ENCODE data around the gene SRRM1. TPM values are rescaled to one million over a fixed set of nuclear protein-coding genes. Genes with fewer than 3 reads are reported as not detected.

Gene SRRM1
- total and polyA plus RNA-seq, 7 experiments from 2014 or later = 173 to 342 (median 246) TPM

GRCh38 chr1:24708938-24709337 lies 65.8 kb downstream of the SRRM1 start:
- Mint-ChIP-seq H3K36me3 (peaks cover 0 to 2% (median 0%) of the 10 kb centered on the region in 5 donors), H3K9me3 (peaks cover 0 to 2% (median 0%) of the 10 kb centered on the region in 11 donors), H3K27ac (peak overlapping the region in 1 of 9 donors; percentile 11), H3K4me1 (peaks cover 7 to 32% (median 12%) of the 10 kb centered on the region in 7 donors), H3K27me3 (no peaks in the 10 kb centered on the region), H3K4me3 (peak overlapping the region in 1 of 10 donors; percentile 17)
- H3K36me3 ChIP-seq (ENCODE audit: control insufficient read depth in 2 of 3, insufficient read depth in 3 of 3, low read length in 3 of 3) = no peaks in the 10 kb centered on the region
- H3K4me1 ChIP-seq (ENCODE audit: control insufficient read depth in 2 of 2, insufficient read depth in 2 of 2, low read length in 2 of 2) = no peaks in the 10 kb centered on the region
- CTCF ChIA-PET = no interaction called here
- H3K4me3 ChIP-seq (ENCODE audit: low read length) = no peak overlapping the region
- no peak overlapping the region for H3K27ac ChIP-seq (ENCODE audit: low read depth, low read length)
- H3K27me3 ChIP-seq (ENCODE audit: control insufficient read depth in 2 of 2, insufficient read depth in 2 of 2, low read length in 2 of 2) = no peaks in the 10 kb centered on the region
- intact Hi-C loops (cut with micrococcal nuclease) = loop anchor here in 1 of 2 donors (5.0 kb wide), 1 partner anchor 38 kb away; the partner anchor contains the start of gene CLIC4
- POLR2A ChIA-PET = no interaction called here
- DNase-seq = no peak
- H3K9me3 ChIP-seq (ENCODE audit: control insufficient read depth in 2 of 3, low read length in 3 of 3) = no peaks in the 10 kb centered on the region
- ATAC-seq = peak; percentile 60

- DNase-seq (no peak), ATAC-seq (no peak)
- peaks cover 0 to 2% (median 0%) of the 10 kb centered on the region in 5 donors for H3K36me3 Mint-ChIP-seq
- H3K4me1 Mint-ChIP-seq = peaks cover 7 to 29% (median 10%) of the 10 kb centered on the region in 7 donors
- H3K4me3 Mint-ChIP-seq = peak overlapping the region in 1 of 10 donors; percentile 62
- intact Hi-C loops (cut with micrococcal nuclease) = loop anchor here in 1 of 2 donors (5.0 kb wide), 1 partner anchor 37 kb away; the partner anchor contains the start of gene CLIC4
- Histone ChIP-seq H3K4me1 (ENCODE audit: control insufficient read depth in 2 of 2, insufficient read depth in 2 of 2, low read length in 2 of 2) (no peaks in the 10 kb centered on the region), H3K9me3 (ENCODE audit: control insufficient read depth in 2 of 3, low read length in 3 of 3) (no peaks in the 10 kb centered on the region), H3K4me3 (ENCODE audit: low read length) (no peak overlapping the region), H3K36me3 (ENCODE audit: control insufficient read depth in 2 of 3, insufficient read depth in 3 of 3, low read length in 3 of 3) (no peaks in the 10 kb centered on the region), H3K27me3 (ENCODE audit: control insufficient read depth in 2 of 2, insufficient read depth in 2 of 2, low read length in 2 of 2) (no peaks in the 10 kb centered on the region), H3K27ac (ENCODE audit: low read depth, low read length) (no peak overlapping the region)
- H3K27me3 Mint-ChIP-seq = no peaks in the 10 kb centered on the region
- ChIA-PET CTCF (no interaction called here), POLR2A (no interaction called here)
- peaks cover 0 to 2% (median 0%) of the 10 kb centered on the region in 11 donors for H3K9me3 Mint-ChIP-seq
- peak overlapping the region in 2 of 9 donors; percentile 43 to 69 for H3K27ac Mint-ChIP-seq
Observed at GRCh38 chr1:24709791-24710441, 66.8 kb downstream of the SRRM1 start.

GRCh38 chr1:24711329-24711728 lies 68.2 kb downstream of the SRRM1 start:
- no peak for DNase-seq
- Mint-ChIP-seq H3K36me3 (peaks cover 0 to 2% (median 0%) of the 10 kb centered on the region in 5 donors), H3K27me3 (no peaks in the 10 kb centered on the region), H3K9me3 (peaks cover 0 to 2% (median 0%) of the 10 kb centered on the region in 11 donors), H3K27ac (no peak overlapping the region), H3K4me3 (no peak overlapping the region), H3K4me1 (peaks cover 0 to 19% (median 4%) of the 10 kb centered on the region in 7 donors)
- no peaks in the 10 kb centered on the region for H3K27me3 ChIP-seq (ENCODE audit: control insufficient read depth in 2 of 2, insufficient read depth in 2 of 2, low read length in 2 of 2)
- H3K4me3 ChIP-seq (ENCODE audit: low read length) = no peak overlapping the region
- ATAC-seq = no peak
- no peaks in the 10 kb centered on the region for H3K36me3 ChIP-seq (ENCODE audit: control insufficient read depth in 2 of 3, insufficient read depth in 3 of 3, low read length in 3 of 3)
- no peaks in the 10 kb centered on the region for H3K4me1 ChIP-seq (ENCODE audit: control insufficient read depth in 2 of 2, insufficient read depth in 2 of 2, low read length in 2 of 2)
- intact Hi-C loops (cut with micrococcal nuclease) = no loop called here
- H3K27ac ChIP-seq (ENCODE audit: low read depth, low read length) = no peak overlapping the region
- H3K9me3 ChIP-seq (ENCODE audit: control insufficient read depth in 2 of 3, low read length in 3 of 3) = no peaks in the 10 kb centered on the region
- CTCF ChIA-PET = no interaction called here
- POLR2A ChIA-PET = no interaction called here

GRCh38 chr1:24713176-24713575 lies 70.1 kb downstream of the SRRM1 start:
- H3K4me3 Mint-ChIP-seq = no peak overlapping the region
- no peak overlapping the region for H3K27ac Mint-ChIP-seq
- no peaks in the 10 kb centered on the region for H3K27me3 ChIP-seq (ENCODE audit: control insufficient read depth in 2 of 2, insufficient read depth in 2 of 2, low read length in 2 of 2)
- H3K4me1 ChIP-seq (ENCODE audit: control insufficient read depth in 2 of 2, insufficient read depth in 2 of 2, low read length in 2 of 2) = no peaks in the 10 kb centered on the region
- peaks cover 0 to 2% (median 0%) of the 10 kb centered on the region in 11 donors for H3K9me3 Mint-ChIP-seq
- POLR2A ChIA-PET = no interaction called here
- H3K4me3 ChIP-seq (ENCODE audit: low read length) = no peak overlapping the region
- intact Hi-C loops (cut with micrococcal nuclease) = no loop called here
- DNase-seq (no peak), ATAC-seq (no peak)
- H3K27ac ChIP-seq (ENCODE audit: low read depth, low read length) = no peak overlapping the region
- no peaks in the 10 kb centered on the region for H3K36me3 ChIP-seq (ENCODE audit: control insufficient read depth in 2 of 3, insufficient read depth in 3 of 3, low read length in 3 of 3)
- H3K27me3 Mint-ChIP-seq = no peaks in the 10 kb centered on the region
- peaks cover 0 to 15% (median 4%) of the 10 kb centered on the region in 7 donors for H3K4me1 Mint-ChIP-seq
- peaks cover 0 to 2% (median 0%) of the 10 kb centered on the region in 5 donors for H3K36me3 Mint-ChIP-seq
- no peaks in the 10 kb centered on the region for H3K9me3 ChIP-seq (ENCODE audit: control insufficient read depth in 2 of 3, low read length in 3 of 3)
- CTCF ChIA-PET = no interaction called here

- no peak for ATAC-seq
- H3K27ac Mint-ChIP-seq = no peak overlapping the region
- H3K9me3 ChIP-seq (ENCODE audit: control insufficient read depth in 2 of 3, low read length in 3 of 3) = no peaks in the 10 kb centered on the region
- CTCF ChIA-PET = no interaction called here
- no peak overlapping the region for H3K4me3 ChIP-seq (ENCODE audit: low read length)
- intact Hi-C loops (cut with micrococcal nuclease) = no loop called here
- POLR2A ChIA-PET = no interaction called here
- no peaks in the 10 kb centered on the region for H3K4me1 ChIP-seq (ENCODE audit: control insufficient read depth in 2 of 2, insufficient read depth in 2 of 2, low read length in 2 of 2)
- peaks cover 0 to 2% (median 0%) of the 10 kb centered on the region in 5 donors for H3K36me3 Mint-ChIP-seq
- DNase-seq = no peak
- no peak overlapping the region for H3K27ac ChIP-seq (ENCODE audit: low read depth, low read length)
- peaks cover 0 to 2% (median 0%) of the 10 kb centered on the region in 11 donors for H3K9me3 Mint-ChIP-seq
- no peaks in the 10 kb centered on the region for H3K27me3 ChIP-seq (ENCODE audit: control insufficient read depth in 2 of 2, insufficient read depth in 2 of 2, low read length in 2 of 2)
- no peaks in the 10 kb centered on the region for H3K27me3 Mint-ChIP-seq
- H3K4me1 Mint-ChIP-seq = peaks cover 0 to 15% (median 4%) of the 10 kb centered on the region in 7 donors
- H3K36me3 ChIP-seq (ENCODE audit: control insufficient read depth in 2 of 3, insufficient read depth in 3 of 3, low read length in 3 of 3) = no peaks in the 10 kb centered on the region
- no peak overlapping the region for H3K4me3 Mint-ChIP-seq
Observed at GRCh38 chr1:24713736-24714135, 70.6 kb downstream of the SRRM1 start.

- ATAC-seq = no peak
Observed at GRCh38 chr1:24714859-24715520, 71.9 kb downstream of the SRRM1 start.

More at GRCh38 chr1:24714859-24715520, 71.9 kb downstream of the SRRM1 start:
- Mint-ChIP-seq H3K4me1 (peaks cover 0 to 4% (median 0%) of the 10 kb centered on the region in 7 donors), H3K27ac (no peak overlapping the region), H3K36me3 (no peaks in the 10 kb centered on the region), H3K27me3 (no peaks in the 10 kb centered on the region), H3K9me3 (no peaks in the 10 kb centered on the region), H3K4me3 (no peak overlapping the region)
- H3K9me3 ChIP-seq (ENCODE audit: control insufficient read depth in 2 of 3, low read length in 3 of 3) = no peaks in the 10 kb centered on the region
- no peak overlapping the region for H3K4me3 ChIP-seq (ENCODE audit: low read length)
- CTCF ChIA-PET = interaction anchor here (0.9 kb wide), 1 partner anchor 26 kb away, joined by 3 read pairs; no protein-coding TSS in a partner anchor
- no peak overlapping the region for H3K27ac ChIP-seq (ENCODE audit: low read depth, low read length)
- no peaks in the 10 kb centered on the region for H3K36me3 ChIP-seq (ENCODE audit: control insufficient read depth in 2 of 3, insufficient read depth in 3 of 3, low read length in 3 of 3)
- no peak for DNase-seq
- H3K4me1 ChIP-seq (ENCODE audit: control insufficient read depth in 2 of 2, insufficient read depth in 2 of 2, low read length in 2 of 2) = no peaks in the 10 kb centered on the region
- intact Hi-C loops (cut with micrococcal nuclease) = no loop called here
- POLR2A ChIA-PET = no interaction called here
- no peaks in the 10 kb centered on the region for H3K27me3 ChIP-seq (ENCODE audit: control insufficient read depth in 2 of 2, insufficient read depth in 2 of 2, low read length in 2 of 2)
